Measurements from ENCODE around the gene LRP8.

The LRP8 gene

GRCh38 chr1:53339736-53340635 lies 12.1 kb upstream of the LRP8 start:
- DNase-seq: no peak

GRCh38 chr1:53338423-53338822 lies 10.6 kb upstream of the LRP8 start:
- no peak for DNase-seq

- no peak for DNase-seq
Measured at GRCh38 chr1:53337499-53337898, 9.6 kb upstream of the LRP8 start.

- no peak for DNase-seq
Measured at GRCh38 chr1:53336146-53336545, 8.3 kb upstream of the LRP8 start.

GRCh38 chr1:53335661-53336060 lies 7.8 kb upstream of the LRP8 start:
- no peak for DNase-seq

- DNase-seq: no peak
Measured at GRCh38 chr1:53334781-53335180, 6.9 kb upstream of the LRP8 start.

GRCh38 chr1:53334312-53334711 lies 6.4 kb upstream of the LRP8 start:
- DNase-seq: no peak

- no peak for DNase-seq
Measured at GRCh38 chr1:53332833-53333232, 5.0 kb upstream of the LRP8 start.

- no peak for DNase-seq
Measured at GRCh38 chr1:53332186-53332564, 4.3 kb upstream of the LRP8 start.

- DNase-seq: no peak
Measured at GRCh38 chr1:53331446-53332185, 3.7 kb upstream of the LRP8 start.

GRCh38 chr1:53330819-53331218 lies 2.9 kb upstream of the LRP8 start:
- DNase-seq: no peak

GRCh38 chr1:53328541-53329499 lies 950 bp upstream of the LRP8 start:
- DNase-seq: no peak

- DNase-seq: peak; percentile 57
Measured at GRCh38 chr1:53327182-53327913, 522 bp downstream of the LRP8 start.

GRCh38 chr1:53326598-53327181 lies 1.2 kb downstream of the LRP8 start:
- DNase-seq: no peak

- DNase-seq: peak; percentile 95
Measured at GRCh38 chr1:53326088-53326597, 1.7 kb downstream of the LRP8 start.

- DNase-seq: peak; percentile 36
Measured at GRCh38 chr1:53325326-53326087, 2.4 kb downstream of the LRP8 start.

GRCh38 chr1:53324728-53325297 lies 3.1 kb downstream of the LRP8 start:
- peak; percentile 65 for DNase-seq

GRCh38 chr1:53324321-53324720 lies 3.5 kb downstream of the LRP8 start:
- no peak for DNase-seq

- DNase-seq: no peak
Measured at GRCh38 chr1:53323316-53323715, 4.6 kb downstream of the LRP8 start.
